Measurements from ENCODE around the gene ABCC1. TPM values are rescaled to one million over a fixed set of nuclear protein-coding genes. Genes with fewer than 3 reads are reported as not detected.

The ABCC1 gene
- total and polyA plus RNA-seq, 4 donors = 12.4 to 41.5 (median 31.3) TPM

DNA sequence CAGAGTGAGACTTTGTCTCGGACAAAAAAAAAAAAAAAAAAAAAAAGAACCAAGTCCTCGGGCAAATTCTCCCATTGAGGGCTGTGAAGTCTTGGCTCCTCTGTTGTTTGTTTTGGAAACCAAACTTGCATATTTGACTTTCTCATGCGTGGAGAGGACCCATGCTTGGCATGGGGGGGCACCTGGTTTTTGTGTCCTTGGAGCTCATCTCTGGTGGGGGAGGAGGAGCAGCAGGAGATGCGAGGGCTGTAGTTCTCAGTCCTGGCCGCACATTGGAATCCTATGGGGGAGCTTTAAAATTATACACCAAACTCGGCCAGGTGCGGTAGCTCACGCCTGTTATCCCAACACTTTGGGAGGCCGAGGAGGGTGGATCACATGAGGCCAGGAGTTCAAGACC, 199.3 kb downstream of the ABCC1 start:
- H3K9ac ChIP-seq (ENCODE audit: insufficient read depth in 1 of 2, low read length in 2 of 2) = no peak overlapping the region
- H3K27me3 ChIP-seq (ENCODE audit: control insufficient read depth in 3 of 3, insufficient read depth in 3 of 3, low read length in 2 of 3) = no peaks in the 10 kb centered on the region
- no peaks in the 10 kb centered on the region for H3K9me3 ChIP-seq (ENCODE audit: control insufficient read depth in 4 of 4, insufficient read depth in 3 of 4, low read length in 3 of 4)
- peaks cover 0 to 16% (median 4%) of the 10 kb centered on the region in 5 donors for H3K4me1 ChIP-seq (ENCODE audit: control insufficient read depth in 5 of 5, insufficient read depth in 5 of 5, low read length in 5 of 5)
- no peak overlapping the region for H3K4me3 ChIP-seq
- H3K36me3 ChIP-seq (ENCODE audit: control insufficient read depth in 4 of 4, insufficient read depth in 4 of 4, low read length in 4 of 4) = peaks cover 0 to 14% (median 0%) of the 10 kb centered on the region in 4 donors
- TF ChIP-seq, protein P1, sequence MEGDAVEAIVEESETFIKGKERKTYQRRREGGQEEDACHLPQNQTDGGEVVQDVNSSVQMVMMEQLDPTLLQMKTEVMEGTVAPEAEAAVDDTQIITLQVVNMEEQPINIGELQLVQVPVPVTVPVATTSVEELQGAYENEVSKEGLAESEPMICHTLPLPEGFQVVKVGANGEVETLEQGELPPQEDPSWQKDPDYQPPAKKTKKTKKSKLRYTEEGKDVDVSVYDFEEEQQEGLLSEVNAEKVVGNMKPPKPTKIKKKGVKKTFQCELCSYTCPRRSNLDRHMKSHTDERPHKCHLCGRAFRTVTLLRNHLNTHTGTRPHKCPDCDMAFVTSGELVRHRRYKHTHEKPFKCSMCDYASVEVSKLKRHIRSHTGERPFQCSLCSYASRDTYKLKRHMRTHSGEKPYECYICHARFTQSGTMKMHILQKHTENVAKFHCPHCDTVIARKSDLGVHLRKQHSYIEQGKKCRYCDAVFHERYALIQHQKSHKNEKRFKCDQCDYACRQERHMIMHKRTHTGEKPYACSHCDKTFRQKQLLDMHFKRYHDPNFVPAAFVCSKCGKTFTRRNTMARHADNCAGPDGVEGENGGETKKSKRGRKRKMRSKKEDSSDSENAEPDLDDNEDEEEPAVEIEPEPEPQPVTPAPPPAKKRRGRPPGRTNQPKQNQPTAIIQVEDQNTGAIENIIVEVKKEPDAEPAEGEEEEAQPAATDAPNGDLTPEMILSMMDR (IDR thresholded peaks at IDR 0.05; ENCODE audit: control extremely low read depth, extremely low read depth) = no peak
- H3K27ac ChIP-seq (ENCODE audit: low read depth in 1 of 2, low read length in 1 of 2) = no peak overlapping the region
- ATAC-seq (ENCODE audit: insufficient read depth, low FRiP score) (no peak), DNase-seq (no peak)
- 83 to 94% methylated on average over 9 of the region's 9 CpGs for WGBS, 2 donors

DNA sequence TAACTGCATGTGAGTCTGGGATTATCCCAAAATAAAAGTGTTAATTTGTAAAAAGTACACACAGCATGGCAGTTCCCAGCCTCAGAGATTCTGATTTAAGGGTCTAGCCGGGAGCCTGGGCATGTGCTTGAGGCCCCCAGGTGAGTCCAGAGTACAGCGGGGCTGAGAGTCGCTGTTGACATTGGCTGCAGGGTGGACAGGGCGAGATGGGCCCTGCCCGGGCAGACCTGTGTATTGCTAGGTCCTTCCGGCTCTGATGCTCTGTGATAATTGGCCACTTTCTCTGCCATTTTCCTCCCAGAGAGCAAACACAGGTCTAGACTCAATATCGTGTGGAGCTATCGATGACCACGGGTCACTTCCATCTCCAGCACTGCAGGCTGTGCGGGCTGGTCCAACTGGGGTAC, 200.3 kb downstream of the ABCC1 start:
- Histone ChIP-seq H3K36me3 (ENCODE audit: control insufficient read depth in 4 of 4, insufficient read depth in 4 of 4, low read length in 4 of 4) (peaks cover 0 to 8% (median 0%) of the 10 kb centered on the region in 4 donors), H3K4me3 (no peak overlapping the region), H3K4me1 (ENCODE audit: control insufficient read depth in 5 of 5, insufficient read depth in 5 of 5, low read length in 5 of 5) (peaks cover 0 to 16% (median 4%) of the 10 kb centered on the region in 5 donors), H3K9ac (ENCODE audit: insufficient read depth in 1 of 2, low read length in 2 of 2) (no peak overlapping the region), H3K27me3 (ENCODE audit: control insufficient read depth in 3 of 3, insufficient read depth in 3 of 3, low read length in 2 of 3) (no peaks in the 10 kb centered on the region), H3K27ac (ENCODE audit: low read depth in 1 of 2, low read length in 1 of 2) (no peak overlapping the region), H3K9me3 (ENCODE audit: control insufficient read depth in 4 of 4, insufficient read depth in 3 of 4, low read length in 3 of 4) (no peaks in the 10 kb centered on the region)
- no peak for ATAC-seq (ENCODE audit: insufficient read depth, low FRiP score)
- WGBS, 2 donors = 83 to 88% methylated on average over 10 of the region's 10 CpGs
- TF ChIP-seq, protein P1 (IDR thresholded peaks at IDR 0.05; ENCODE audit: control extremely low read depth, extremely low read depth) = no peak
- no peak for DNase-seq

DNA sequence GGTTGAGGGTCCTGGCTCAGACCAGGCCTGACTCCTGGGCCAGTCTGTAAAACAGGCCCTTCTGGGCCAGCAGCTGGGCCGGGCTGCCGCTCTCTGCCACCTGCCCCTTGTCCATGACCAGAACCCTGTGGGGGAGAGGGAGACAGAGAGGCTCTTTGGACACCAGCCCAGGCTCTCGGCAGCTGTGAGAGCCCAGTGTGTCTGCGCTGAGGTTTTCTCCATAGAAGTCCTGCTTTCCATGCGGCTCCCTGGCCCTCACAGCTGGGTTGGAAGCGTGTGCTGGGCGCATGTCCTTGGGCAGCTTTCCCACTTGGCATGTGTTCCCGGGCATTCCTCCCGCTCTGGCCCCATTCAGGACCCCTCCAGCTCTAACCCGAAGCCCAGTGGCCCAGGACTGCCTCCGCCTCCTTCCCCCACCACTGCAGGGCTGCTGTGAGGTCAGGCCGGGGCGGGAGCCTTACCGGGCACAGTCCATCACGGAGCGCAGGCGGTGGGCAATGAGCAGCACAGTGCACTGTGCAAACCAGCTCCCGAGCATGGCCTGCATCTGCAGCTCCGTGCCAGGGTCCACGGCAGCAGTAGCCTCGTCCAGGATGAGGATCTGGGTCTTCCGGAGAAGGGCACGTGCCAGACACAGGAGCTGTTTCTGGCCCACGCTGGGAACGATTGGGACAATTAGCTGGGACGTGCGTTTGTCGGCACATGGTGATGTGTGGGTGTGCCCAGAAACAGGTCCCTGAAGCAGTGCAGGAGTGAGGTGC, 200.9 kb downstream of the ABCC1 start:
- Histone ChIP-seq H3K9me3 (ENCODE audit: control insufficient read depth in 4 of 4, insufficient read depth in 3 of 4, low read length in 3 of 4) (no peaks in the 10 kb centered on the region), H3K4me1 (ENCODE audit: control insufficient read depth in 5 of 5, insufficient read depth in 5 of 5, low read length in 5 of 5) (peaks cover 0 to 16% (median 4%) of the 10 kb centered on the region in 5 donors), H3K27me3 (ENCODE audit: control insufficient read depth in 3 of 3, insufficient read depth in 3 of 3, low read length in 2 of 3) (no peaks in the 10 kb centered on the region), H3K4me3 (no peak overlapping the region), H3K27ac (ENCODE audit: low read depth in 1 of 2, low read length in 1 of 2) (no peak overlapping the region), H3K36me3 (ENCODE audit: control insufficient read depth in 4 of 4, insufficient read depth in 4 of 4, low read length in 4 of 4) (peaks cover 0 to 7% (median 0%) of the 10 kb centered on the region in 4 donors), H3K9ac (ENCODE audit: insufficient read depth in 1 of 2, low read length in 2 of 2) (no peak overlapping the region)
- ATAC-seq (ENCODE audit: insufficient read depth, low FRiP score) = peak; percentile 24
- TF ChIP-seq, protein P1 (IDR thresholded peaks at IDR 0.05; ENCODE audit: control extremely low read depth, extremely low read depth) = no peak
- WGBS, 2 donors = 57% methylated on average over 28 of the region's 28 CpGs
- peak; percentile 94 to 96 (median 96) for DNase-seq

Measured in lung (tissue), 12 donors.